Psoas muscle (tissue), 8 donors: ENCODE measurements around the gene BTD. TPM values are rescaled to one million over a fixed set of nuclear protein-coding genes. Genes with fewer than 3 reads are reported as not detected.
A peak's percentile ranks its signal among the peaks of the same experiment; 100 is the strongest.

ENCODE experiments used
- ATAC-seq, 4 donors: fragments of 200-7000 bp; cut with Tn5 transposase; one replicate each; pipeline ENCODE4 v1.9.1; 2020; ENCODE audit warnings: moderate library complexity in 3 of 4, mild to moderate bottlenecking in 2 of 4
- DNase-seq, 2 donors: peaks; one replicate each; pipeline ENCODE4 v3.0.0-alpha.2; 2020
- H3K27ac ChIP-seq: fragments of 200-600 bp; one replicate; pipeline ENCODE4 v1.8.0; 2022
- H3K27me3 ChIP-seq, 3 donors: fragments of 200-600 bp in 1 of 3; one replicate each; pipeline versions ENCODE4 v1.6.1 to v1.8.0; 2013 to 2022; ENCODE audit warnings: low read length in 2 of 3, mild to moderate bottlenecking in 2 of 3, moderate library complexity in 1 of 3; ENCODE audit not compliant: insufficient read depth in 3 of 3
- H3K36me3 ChIP-seq, 2 donors: fragments of 200-600 bp in 1 of 2; one replicate each; pipeline versions ENCODE4 v1.6.1 to v1.8.0; 2013 to 2022; ENCODE audit warnings: low read depth in 1 of 2, mild to moderate bottlenecking in 1 of 2, moderate library complexity in 1 of 2; ENCODE audit not compliant: insufficient read depth in 1 of 2
- H3K4me1 ChIP-seq: fragments of 200-600 bp; one replicate; pipeline ENCODE4 v1.8.0; 2022
- H3K4me3 ChIP-seq: fragments of 200-600 bp; one replicate; pipeline ENCODE4 v1.8.0; 2022; ENCODE audit warnings: mild to moderate bottlenecking
- H3K9me3 ChIP-seq: fragments of 200-600 bp; one replicate; pipeline ENCODE4 v1.8.0; 2022
- CTCF ChIP-seq: fragments of 200-600 bp; IDR thresholded peaks from one replicate; pipeline ENCODE4 v1.8.0; 2022; ENCODE audit warnings: antibody characterized with exemption
- WGBS, 3 donors: extraction: QIAGEN DNeasy Blood & Tissue Kit; methylation state at CpG; one replicate each; pipeline versions ENCODE4 v1.1.6 to v1.1.7; 2013; 5-methylcytosine and 5-hydroxymethylcytosine counted together
- intact Hi-C, 2 donors: fragments of 100-400 bp; cut with DNase I; formaldehyde crosslinking; loops; one replicate each; pipeline versions ENCODE4 v1.11.0 to v1.14.2; 2022
- polyA plus RNA-seq, 3 donors: library from polyadenylated mRNA; stranded (reverse); fragments of 200-250 nt; gene quantifications; one replicate each; pipeline ENCODE4 v1.2.3, GENCODE V29; 2013
- total RNA-seq, 4 donors: library from RNA; stranded (reverse); fragmentation: NEBNext Ultra II Directional in 2 of 4; extraction: Animal tissue kit (Norgen Biotek cat#: 25700) in 2 of 4; gene quantifications; one replicate each; pipeline versions ENCODE4 v1.2.1 to v1.2.4, GENCODE V29; 2021 to 2023
- donor health status: healthy with polysubstance abuse.
- donor health status: DM: no; HTN: no; CAD: no; lungs with moderate emphysema.
- donor health status: Bipolar disorder and iron deficiency.
- donor health status: healthy.
- donor health status: DM: yes; HTN: yes; CAD: no.
- donor health status: DM: no; HTN: no; CAD: no.
- donor health status: DM: no; HTN: no; CAD: no.
- donor health status: DM: yes; HTN: yes; CAD: no.

The BTD gene
- total and polyA plus RNA-seq, 7 donors = 6.3 to 15.2 (median 9.8) TPM

- 65 to 79% (median 66%) methylated on average over 9 of the region's 9 CpGs for WGBS, 3 donors
- intact Hi-C loops = no loop called here
These were observed 53.3 kb downstream of the BTD start for GRCh38 chr3:15654891-15655290.

GRCh38 chr3:15656342-15656741 is 54.8 kb downstream of the BTD start:
- Histone ChIP-seq H3K27ac (no peak overlapping the region), H3K4me3 (no peak overlapping the region), H3K36me3 (no peaks in the 10 kb centered on the region), H3K27me3 (no peaks in the 10 kb centered on the region), H3K4me1 (no peaks in the 10 kb centered on the region), H3K9me3 (peaks cover 14% of the 10 kb centered on the region)
- no peak for TF ChIP-seq CTCF
- intact Hi-C loops = no loop called here
- no peak for ATAC-seq
- WGBS, 3 donors = 77 to 98% (median 94%) methylated on average over 5 of the region's 5 CpGs
- no peak for DNase-seq

More at GRCh38 chr3:15654891-15655290, 53.3 kb downstream of the BTD start:
- peaks cover 14% of the 10 kb centered on the region for H3K9me3 ChIP-seq
- H3K4me1 ChIP-seq = no peaks in the 10 kb centered on the region
- H3K27ac ChIP-seq = no peak overlapping the region
- H3K36me3 ChIP-seq = no peaks in the 10 kb centered on the region
- ATAC-seq (no peak), DNase-seq (no peak)
- no peaks in the 10 kb centered on the region for H3K27me3 ChIP-seq
- no peak for TF ChIP-seq CTCF
- no peak overlapping the region for H3K4me3 ChIP-seq

GRCh38 chr3:15657016-15657415 is 55.5 kb downstream of the BTD start:
- Histone ChIP-seq H3K36me3 (no peaks in the 10 kb centered on the region), H3K27ac (no peak overlapping the region), H3K27me3 (no peaks in the 10 kb centered on the region), H3K9me3 (peaks cover 14% of the 10 kb centered on the region), H3K4me3 (no peak overlapping the region), H3K4me1 (no peaks in the 10 kb centered on the region)
- ATAC-seq (peak in 2 of 4 donors; percentile 11 to 39), DNase-seq (no peak)
- intact Hi-C loops = no loop called here
- no peak for TF ChIP-seq CTCF

- TF ChIP-seq CTCF = no peak
- Histone ChIP-seq H3K4me1 (no peaks in the 10 kb centered on the region), H3K36me3 (no peaks in the 10 kb centered on the region), H3K9me3 (peaks cover 14% of the 10 kb centered on the region), H3K4me3 (no peak overlapping the region), H3K27ac (no peak overlapping the region), H3K27me3 (no peaks in the 10 kb centered on the region)
- ATAC-seq (no peak), DNase-seq (no peak)
- WGBS, 3 donors = 78 to 90% (median 83%) methylated on average over 5 of the region's 5 CpGs
- intact Hi-C loops = no loop called here
These were observed 57.9 kb downstream of the BTD start for GRCh38 chr3:15659254-15659975.
